ENCODE measurements around the gene RIN2. TPM values are rescaled to one million over a fixed set of nuclear protein-coding genes. Genes with fewer than 3 reads are reported as not detected.

Gene RIN2
- total RNA-seq, 1 experiment from 2014 or later, result 1.5 TPM

DNA sequence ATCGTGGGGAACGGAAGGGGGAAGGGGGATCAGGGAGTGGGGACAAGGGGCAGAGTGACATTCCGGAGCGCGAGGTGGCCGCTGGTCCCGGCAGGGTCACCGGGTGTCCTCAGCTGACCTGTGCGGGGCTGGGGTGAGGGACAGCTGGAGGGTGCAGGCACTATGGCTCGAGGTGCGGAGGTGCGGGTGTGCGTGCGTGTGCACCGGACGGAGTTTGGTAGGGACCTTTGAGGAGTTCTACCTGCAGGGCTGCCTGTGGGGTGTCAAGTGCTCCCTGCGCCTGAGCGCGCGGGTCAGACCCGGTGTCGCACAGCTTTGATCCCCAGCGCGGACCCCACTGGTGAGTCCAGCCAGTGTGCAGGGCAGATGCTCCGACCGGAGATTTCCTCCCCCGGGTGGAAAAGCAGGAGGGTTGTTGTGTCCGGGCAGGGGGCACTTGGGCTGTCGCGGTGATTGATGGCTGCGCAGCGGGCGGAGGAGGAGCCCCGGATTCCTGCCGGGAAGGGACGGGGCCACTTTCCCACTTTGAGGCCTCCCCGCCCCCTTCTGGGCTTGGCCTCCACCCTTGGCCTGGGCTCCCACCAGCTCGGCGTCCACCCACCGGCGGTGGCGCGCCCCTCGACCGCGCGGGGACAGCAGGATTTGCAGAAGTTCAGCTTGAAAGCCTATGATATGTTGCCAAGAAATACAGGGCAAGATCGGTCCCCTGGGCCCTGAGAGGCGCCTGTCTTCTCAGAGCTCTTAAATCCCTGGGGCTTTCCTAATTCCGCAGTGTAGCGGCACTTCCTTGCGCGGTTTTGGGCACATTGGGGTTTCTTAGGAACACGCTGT lies 658 bp downstream of the RIN2 start (continued):
- TF ChIP-seq EGR1 (IDR thresholded peaks at IDR 0.05; ENCODE audit: low read depth) (no peak), ZFX (IDR thresholded peaks at IDR 0.05) (no peak), SRF (IDR thresholded peaks at IDR 0.05; ENCODE audit: low read depth) (no peak), EZH2phosphoT487 (IDR thresholded peaks at IDR 0.05; ENCODE audit: borderline replicate concordance) (no peak), ELF1 (IDR thresholded peaks at IDR 0.05; ENCODE audit: borderline replicate concordance, low read depth) (no peak)
- TF ChIP-seq, protein P1, sequence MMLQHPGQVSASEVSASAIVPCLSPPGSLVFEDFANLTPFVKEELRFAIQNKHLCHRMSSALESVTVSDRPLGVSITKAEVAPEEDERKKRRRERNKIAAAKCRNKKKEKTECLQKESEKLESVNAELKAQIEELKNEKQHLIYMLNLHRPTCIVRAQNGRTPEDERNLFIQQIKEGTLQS (IDR thresholded peaks at IDR 0.05), result no peak

DNA sequence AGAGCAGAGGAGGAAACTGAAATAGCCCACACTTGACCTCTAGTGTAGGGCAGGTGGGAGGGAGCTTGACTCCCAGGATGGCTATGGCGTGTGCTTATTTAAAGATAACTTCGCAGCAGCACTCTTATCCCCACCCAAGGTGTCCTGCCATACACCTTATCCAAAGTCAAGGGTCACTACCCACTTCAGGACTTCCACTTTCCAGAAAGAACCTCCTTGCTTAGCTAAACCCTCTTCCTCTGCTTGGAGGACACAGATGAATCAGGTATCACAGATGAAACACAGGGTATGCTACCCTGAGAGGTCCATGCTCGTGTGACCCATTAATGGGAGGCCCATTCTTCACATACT lies 2.3 kb downstream of the RIN2 start:
- Histone ChIP-seq H3K27ac (ENCODE audit: low read depth, low read length) (no peak overlapping the region), H3K27me3 (ENCODE audit: insufficient read depth, low read length) (no peaks in the 10 kb centered on the region), H3K9me2 (ENCODE audit: insufficient read depth) (no peaks in the 10 kb centered on the region), H4K20me1 (ENCODE audit: insufficient read depth) (no peaks in the 10 kb centered on the region), H3K9me3 (ENCODE audit: control insufficient read depth in 1 of 2, insufficient read depth in 1 of 2, low read depth in 1 of 2, low read length in 2 of 2) (no peaks in the 10 kb centered on the region), H3K36me3 (ENCODE audit: control insufficient read depth in 1 of 2, insufficient read depth in 2 of 2, low read length in 2 of 2) (no peaks in the 10 kb centered on the region), H3K9ac (ENCODE audit: low read length) (no peak overlapping the region), H2AFZ (ENCODE audit: low read depth, low read length, poor library complexity, severe bottlenecking) (no peak overlapping the region), H3K4me2 (ENCODE audit: low read length) (no peak overlapping the region), H3K79me2 (ENCODE audit: insufficient read depth, low read length) (no peaks in the 10 kb centered on the region), H3K4me1 (ENCODE audit: control insufficient read depth in 1 of 2, insufficient read depth in 2 of 2, low read length in 2 of 2) (peaks cover 6 to 18% of the 10 kb centered on the region in 2 experiments), H3K4me3 (replicated peaks in 1 of 2; ENCODE audit: low read depth in 1 of 2, low read length in 2 of 2) (no peak overlapping the region)
- ChIA-PET CTCF (no interaction called here), RAD21 (ENCODE audit: low non-redundant PET in 1 of 2, low total read pairs in 2 of 2, uncharacterized antibody in 2 of 2, unreplicated experiment in 2 of 2) (no interaction called here), POLR2A (no interaction called here)
- BruUV-seq (replicated peaks), result no TSS peak
- intact Hi-C loops (cut with micrococcal nuclease), result no loop called here
- TF ChIP-seq POLR2A (IDR thresholded peaks at IDR 0.05; ENCODE audit: borderline replicate concordance, extremely low read depth, insufficient read depth, insufficient read length), result no peak
- TF ChIP-seq SIN3A (IDR thresholded peaks at IDR 0.05; ENCODE audit: low read depth), result no peak
- no peak for TF ChIP-seq ZFX (IDR thresholded peaks at IDR 0.05)
- TF ChIP-seq EZH2 (IDR thresholded peaks at IDR 0.05), result no peak
- DNase-seq (ENCODE audit: low read depth, low spot score), result no peak
- no peak for ATAC-seq

- intact Hi-C loops (cut with micrococcal nuclease), result no loop called here
- no peak for ATAC-seq
- BruUV-seq (replicated peaks), result no TSS peak
- Histone ChIP-seq H3K4me1 (ENCODE audit: control insufficient read depth in 1 of 2, insufficient read depth in 2 of 2, low read length in 2 of 2) (peaks cover 6 to 18% of the 10 kb centered on the region in 2 experiments), H4K20me1 (ENCODE audit: insufficient read depth) (no peaks in the 10 kb centered on the region), H3K27ac (ENCODE audit: low read depth, low read length) (no peak overlapping the region), H3K79me2 (ENCODE audit: insufficient read depth, low read length) (no peaks in the 10 kb centered on the region), H3K4me2 (ENCODE audit: low read length) (no peak overlapping the region), H3K9me2 (ENCODE audit: insufficient read depth) (no peaks in the 10 kb centered on the region), H3K9ac (ENCODE audit: low read length) (no peak overlapping the region), H2AFZ (ENCODE audit: low read depth, low read length, poor library complexity, severe bottlenecking) (no peak overlapping the region), H3K27me3 (ENCODE audit: insufficient read depth, low read length) (no peaks in the 10 kb centered on the region), H3K4me3 (replicated peaks in 1 of 2; ENCODE audit: low read depth in 1 of 2, low read length in 2 of 2) (no peak overlapping the region), H3K36me3 (ENCODE audit: control insufficient read depth in 1 of 2, insufficient read depth in 2 of 2, low read length in 2 of 2) (no peaks in the 10 kb centered on the region), H3K9me3 (ENCODE audit: control insufficient read depth in 1 of 2, insufficient read depth in 1 of 2, low read depth in 1 of 2, low read length in 2 of 2) (no peaks in the 10 kb centered on the region)
- ChIA-PET RAD21 (ENCODE audit: low non-redundant PET in 1 of 2, low total read pairs in 2 of 2, uncharacterized antibody in 2 of 2, unreplicated experiment in 2 of 2) (no interaction called here), POLR2A (no interaction called here), CTCF (no interaction called here)
- DNase-seq (ENCODE audit: low read depth, low spot score), result no peak
- TF ChIP-seq SP1 (IDR thresholded peaks at IDR 0.05; ENCODE audit: low read depth) (no peak), EZH2 (IDR thresholded peaks at IDR 0.05) (no peak), RAD21 (IDR thresholded peaks at IDR 0.05; ENCODE audit: low read depth) (no peak), EGR1 (IDR thresholded peaks at IDR 0.05; ENCODE audit: low read depth) (no peak), MAX (IDR thresholded peaks at IDR 0.05) (no peak), JUND (IDR thresholded peaks at IDR 0.05) (no peak), TCF7L2 (IDR thresholded peaks at IDR 0.05; ENCODE audit: borderline replicate concordance, extremely low read depth, insufficient read depth, insufficient read length) (no peak), ZNF274 (IDR thresholded peaks at IDR 0.05; ENCODE audit: low read depth, low read length) (no peak), FOSL1 (IDR thresholded peaks at IDR 0.05; ENCODE audit: low read depth) (no peak), POLR2A (IDR thresholded peaks at IDR 0.05; ENCODE audit: borderline replicate concordance, extremely low read depth, insufficient read depth, insufficient read length) (no peak), SRF (IDR thresholded peaks at IDR 0.05; ENCODE audit: low read depth) (no peak), EZH2phosphoT487 (IDR thresholded peaks at IDR 0.05; ENCODE audit: borderline replicate concordance) (no peak), ZFX (IDR thresholded peaks at IDR 0.05) (no peak)
- TF ChIP-seq, protein P2, sequence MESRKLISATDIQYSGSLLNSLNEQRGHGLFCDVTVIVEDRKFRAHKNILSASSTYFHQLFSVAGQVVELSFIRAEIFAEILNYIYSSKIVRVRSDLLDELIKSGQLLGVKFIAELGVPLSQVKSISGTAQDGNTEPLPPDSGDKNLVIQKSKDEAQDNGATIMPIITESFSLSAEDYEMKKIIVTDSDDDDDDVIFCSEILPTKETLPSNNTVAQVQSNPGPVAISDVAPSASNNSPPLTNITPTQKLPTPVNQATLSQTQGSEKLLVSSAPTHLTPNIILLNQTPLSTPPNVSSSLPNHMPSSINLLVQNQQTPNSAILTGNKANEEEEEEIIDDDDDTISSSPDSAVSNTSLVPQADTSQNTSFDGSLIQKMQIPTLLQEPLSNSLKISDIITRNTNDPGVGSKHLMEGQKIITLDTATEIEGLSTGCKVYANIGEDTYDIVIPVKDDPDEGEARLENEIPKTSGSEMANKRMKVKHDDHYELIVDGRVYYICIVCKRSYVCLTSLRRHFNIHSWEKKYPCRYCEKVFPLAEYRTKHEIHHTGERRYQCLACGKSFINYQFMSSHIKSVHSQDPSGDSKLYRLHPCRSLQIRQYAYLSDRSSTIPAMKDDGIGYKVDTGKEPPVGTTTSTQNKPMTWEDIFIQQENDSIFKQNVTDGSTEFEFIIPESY (IDR thresholded peaks at IDR 0.05; ENCODE audit: extremely low read depth, insufficient replicate concordance, low read length), result no peak
Measured at GRCh38 chr20:19761326-19761725, 3.3 kb downstream of the RIN2 start.

All from HCT116 (cell line).